Ovary (tissue), 9 donors: ENCODE data around the gene GLI3. TPM values are rescaled to one million over a fixed set of nuclear protein-coding genes. Genes with fewer than 3 reads are reported as not detected.

Experiments used
- DNase-seq, 5 donors: peaks; one replicate each; pipeline ENCODE4 v3.0.0-alpha.2; 2019 to 2020
- H3K27ac ChIP-seq, 2 donors: fragments of 200-600 bp; one replicate each; pipeline versions ENCODE4 v1.5.1 to v1.8.0; 2019 to 2022
- H3K27me3 ChIP-seq: fragments of 200-600 bp; one replicate; pipeline ENCODE4 v1.8.0; 2022
- H3K36me3 ChIP-seq: fragments of 200-600 bp; sonication (generic); one replicate; pipeline ENCODE4 v1.5.1; 2019
- H3K4me1 ChIP-seq: one replicate; pipeline ENCODE4 v1.8.1; 2013; ENCODE audit warnings: mild to moderate bottlenecking, moderate library complexity; ENCODE audit not compliant: insufficient read depth
- H3K4me3 ChIP-seq: fragments of 200-600 bp; sonication (generic); one replicate; pipeline ENCODE4 v1.5.1; 2017
- H3K9me3 ChIP-seq, 2 donors: fragments of 200-600 bp in 1 of 2; sonication (generic) in 1 of 2; one replicate each; pipeline versions ENCODE4 v1.5.1 to v1.8.1; 2013 to 2019; ENCODE audit warnings: mild to moderate bottlenecking in 1 of 2, moderate library complexity in 1 of 2
- CTCF ChIP-seq, 3 donors: fragments of 450-650 bp in 2 of 3; fragments of 200-600 bp in 1 of 3; IDR thresholded peaks; one replicate each; pipeline versions ENCODE4 v1.5.1 to v1.8.0; 2016 to 2022; ENCODE audit warnings: antibody characterized with exemption in 3 of 3, mild to moderate bottlenecking in 1 of 3
- EP300 ChIP-seq: sonication (generic); formaldehyde crosslinking; IDR thresholded peaks from one replicate; pipeline ENCODE4 v1.6.1; 2017; ENCODE audit warnings: antibody characterized with exemption
- POLR2A ChIP-seq: fragments of 450-650 bp; IDR thresholded peaks from one replicate; pipeline ENCODE4 v1.6.1; 2017; ENCODE audit warnings: antibody characterized with exemption, mild to moderate bottlenecking, moderate library complexity
- WGBS, 3 donors: extraction: QIAGEN DNeasy Blood & Tissue Kit in 1 of 3; methylation state at CpG; one replicate each; pipeline versions ENCODE4 v1.1.5 to v1.1.7; 2013 to 2017; 5-methylcytosine and 5-hydroxymethylcytosine counted together
- intact Hi-C, 4 donors: fragments of 100-400 bp; cut with DNase I; formaldehyde crosslinking; loops; one replicate each; pipeline versions ENCODE4 v1.11.0 to v1.15.1; 2022 to 2023
- polyA plus RNA-seq, 2 donors: library from polyadenylated mRNA; stranded (reverse); fragments of 200-250 nt in 1 of 2; fragments of 350-450 nt in 1 of 2; fragmentation: Illumina TruSeq in 1 of 2; extraction: RNeasy Lipid Tissue Mini Kit (QIAGEN cat#74804) in 1 of 2; gene quantifications; one replicate each; pipeline ENCODE4 v1.2.3, GENCODE V29; 2013 to 2014
- total RNA-seq, 7 donors: library from RNA; depleted of rRNA in 2 of 7; stranded (reverse); fragments of >200 nt in 2 of 7; fragmentation: NEBNext Ultra II Directional in 3 of 7; extraction: Animal tissue kit (Norgen Biotek cat#: 25700) in 3 of 7; gene quantifications; one replicate each; pipeline versions ENCODE4 v1.1.0 to v1.2.4, GENCODE V29; 2016 to 2023
- donor health status: DM: no; HTN: no; CAD: no; lungs with moderate emphysema.
- donor health status: DM: no; HTN: no; CAD: no.
- donor health status: Bipolar disorder and iron deficiency.
- donor health status: DM: yes; HTN: yes; CAD: no.
- donor health status: DM: no; HTN: no; CAD: no.
- donor health status: DM: yes; HTN: yes; CAD: no.

The GLI3 gene
- total and polyA plus RNA-seq, 9 donors: 9.5 to 67.1 (median 50.5) TPM

GRCh38 chr7:42011846-42012245 lies 225.2 kb downstream of the GLI3 start:
- H3K36me3 ChIP-seq: no peaks in the 10 kb centered on the region
- H3K27me3 ChIP-seq: no peaks in the 10 kb centered on the region
- H3K4me3 ChIP-seq: no peak overlapping the region
- 88 to 92% (median 88%) methylated on average over 10 of the region's 10 CpGs for WGBS, 3 donors
- H3K27ac ChIP-seq: no peak overlapping the region
- peaks cover 0 to 4% of the 10 kb centered on the region in 2 donors for H3K9me3 ChIP-seq
- no peaks in the 10 kb centered on the region for H3K4me1 ChIP-seq
- no peak for DNase-seq
- intact Hi-C loops: no loop called here
- TF ChIP-seq POLR2A: no peak
- no peak for TF ChIP-seq EP300
- no peak for TF ChIP-seq CTCF (IDR thresholded peaks at IDR 0.05)

GRCh38 chr7:42010751-42011150 lies 226.3 kb downstream of the GLI3 start:
- no peaks in the 10 kb centered on the region for H3K27me3 ChIP-seq
- intact Hi-C loops: no loop called here
- no peak overlapping the region for H3K27ac ChIP-seq
- no peaks in the 10 kb centered on the region for H3K36me3 ChIP-seq
- no peak overlapping the region for H3K4me3 ChIP-seq
- TF ChIP-seq EP300 (no peak), POLR2A (no peak), CTCF (IDR thresholded peaks at IDR 0.05) (no peak)
- no peak for DNase-seq
- peaks cover 0 to 4% of the 10 kb centered on the region in 2 donors for H3K9me3 ChIP-seq
- H3K4me1 ChIP-seq: no peaks in the 10 kb centered on the region

- WGBS, 3 donors: 65 to 79% (median 72%) methylated on average over 3 of the region's 3 CpGs
- TF ChIP-seq EP300 (no peak), CTCF (IDR thresholded peaks at IDR 0.05) (no peak), POLR2A (no peak)
Observed at GRCh38 chr7:42006801-42007513, 230.1 kb downstream of the GLI3 start.

GRCh38 chr7:42002654-42003053 lies 234.4 kb downstream of the GLI3 start:
- Histone ChIP-seq H3K27me3 (no peaks in the 10 kb centered on the region), H3K9me3 (no peaks in the 10 kb centered on the region), H3K36me3 (no peaks in the 10 kb centered on the region), H3K4me3 (no peak overlapping the region), H3K27ac (no peak overlapping the region), H3K4me1 (peaks cover 1% of the 10 kb centered on the region)
- DNase-seq: no peak
- WGBS, 3 donors: 57 to 76% (median 63%) methylated on average over 2 of the region's 2 CpGs
- TF ChIP-seq CTCF (IDR thresholded peaks at IDR 0.05) (no peak), POLR2A (no peak), EP300 (no peak)
- intact Hi-C loops: no loop called here

More at GRCh38 chr7:42006801-42007513, 230.1 kb downstream of the GLI3 start:
- intact Hi-C loops: no loop called here
- Histone ChIP-seq H3K27ac (no peak overlapping the region), H3K36me3 (no peaks in the 10 kb centered on the region), H3K4me3 (no peak overlapping the region), H3K4me1 (no peaks in the 10 kb centered on the region), H3K27me3 (no peaks in the 10 kb centered on the region), H3K9me3 (no peaks in the 10 kb centered on the region)
- no peak for DNase-seq
